LNCaP clone FGC (cell line): ENCODE measurements around the gene CENPN.

Source experiments
- DNase-seq: peaks from one replicate; pipeline ENCODE4 v3.0.0-alpha.2; 2011; ENCODE audit warnings: low read depth
- H3K4me3 ChIP-seq: 2 replicates; pipeline ENCODE4 v1.5.1; 2011; ENCODE audit warnings: mild to moderate bottlenecking, low read depth, low read length, control low read depth
- TF ChIP-seq, protein P1 (sequence below): IDR thresholded peaks from 2 replicates; pipeline ENCODE4 v1.5.1; 2012; ENCODE audit warnings: mild to moderate bottlenecking; ENCODE audit not compliant: control insufficient read depth, insufficient read depth; ENCODE audit errors: extremely low read depth

CENPN gene

DNA sequence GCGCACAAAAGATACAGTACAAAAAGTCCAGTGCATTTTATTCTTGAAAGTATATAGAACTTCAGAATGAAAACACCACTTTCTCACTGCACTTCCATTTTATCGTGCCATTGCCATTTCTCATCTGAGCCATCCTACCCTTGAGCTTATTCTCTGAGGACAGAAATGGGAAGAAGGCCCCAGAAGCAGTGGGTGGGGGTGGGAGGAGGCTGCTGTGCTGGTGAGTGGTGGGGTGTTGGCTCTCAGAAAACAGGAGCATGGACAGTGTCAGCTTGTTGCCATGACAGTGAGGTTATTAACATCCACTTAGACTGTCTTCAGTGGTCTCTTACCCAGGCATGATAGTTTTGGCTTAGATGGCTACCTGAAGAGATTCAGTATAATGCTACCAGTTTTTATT, 33.1 kb downstream of the CENPN start:
- TF ChIP-seq, protein P1, sequence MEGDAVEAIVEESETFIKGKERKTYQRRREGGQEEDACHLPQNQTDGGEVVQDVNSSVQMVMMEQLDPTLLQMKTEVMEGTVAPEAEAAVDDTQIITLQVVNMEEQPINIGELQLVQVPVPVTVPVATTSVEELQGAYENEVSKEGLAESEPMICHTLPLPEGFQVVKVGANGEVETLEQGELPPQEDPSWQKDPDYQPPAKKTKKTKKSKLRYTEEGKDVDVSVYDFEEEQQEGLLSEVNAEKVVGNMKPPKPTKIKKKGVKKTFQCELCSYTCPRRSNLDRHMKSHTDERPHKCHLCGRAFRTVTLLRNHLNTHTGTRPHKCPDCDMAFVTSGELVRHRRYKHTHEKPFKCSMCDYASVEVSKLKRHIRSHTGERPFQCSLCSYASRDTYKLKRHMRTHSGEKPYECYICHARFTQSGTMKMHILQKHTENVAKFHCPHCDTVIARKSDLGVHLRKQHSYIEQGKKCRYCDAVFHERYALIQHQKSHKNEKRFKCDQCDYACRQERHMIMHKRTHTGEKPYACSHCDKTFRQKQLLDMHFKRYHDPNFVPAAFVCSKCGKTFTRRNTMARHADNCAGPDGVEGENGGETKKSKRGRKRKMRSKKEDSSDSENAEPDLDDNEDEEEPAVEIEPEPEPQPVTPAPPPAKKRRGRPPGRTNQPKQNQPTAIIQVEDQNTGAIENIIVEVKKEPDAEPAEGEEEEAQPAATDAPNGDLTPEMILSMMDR: no peak
- H3K4me3 ChIP-seq: no peak overlapping the region
- no peak for DNase-seq

DNA sequence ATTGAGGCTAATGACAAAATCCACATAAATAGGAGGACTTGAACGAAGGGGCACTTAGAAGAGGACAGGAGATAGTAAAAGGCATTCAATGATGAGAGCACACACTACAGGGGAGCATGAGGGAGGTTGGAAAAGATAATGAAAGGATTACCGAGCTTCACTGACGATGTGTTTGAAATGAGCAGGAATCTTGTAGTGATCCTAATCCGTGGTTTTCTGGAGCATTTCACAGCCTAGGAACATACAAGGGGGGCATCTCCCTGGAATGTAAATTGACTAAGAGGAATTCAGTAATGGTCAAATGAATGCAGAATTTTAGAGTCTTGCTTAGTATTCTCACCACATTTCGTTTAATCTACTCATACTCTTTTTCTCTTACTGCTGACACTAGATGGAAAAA, 33.8 kb downstream of the CENPN start:
- no peak overlapping the region for H3K4me3 ChIP-seq
- TF ChIP-seq, protein P1: no peak
- no peak for DNase-seq

DNA sequence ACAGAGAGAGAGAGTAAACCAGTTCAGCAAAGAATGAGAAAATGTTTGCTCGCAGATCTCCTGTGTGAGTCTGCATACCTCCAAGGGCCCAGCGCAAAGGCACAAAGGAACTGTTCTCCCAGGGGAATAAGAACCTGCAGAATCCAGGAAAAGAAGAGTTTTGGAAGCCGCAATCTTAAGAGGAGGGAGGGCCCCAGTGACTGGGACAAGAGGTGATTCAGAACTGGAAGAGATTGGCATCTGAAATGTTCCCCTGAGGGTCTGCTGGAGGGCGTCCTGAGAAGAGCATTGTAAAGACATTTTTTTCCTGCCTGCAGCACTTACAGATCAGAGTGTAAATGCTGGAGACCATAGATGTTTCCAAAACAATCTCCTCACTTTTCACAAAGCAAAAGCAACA, 34.7 kb downstream of the CENPN start:
- H3K4me3 ChIP-seq: no peak overlapping the region
- no peak for DNase-seq
- TF ChIP-seq, protein P1: no peak

DNA sequence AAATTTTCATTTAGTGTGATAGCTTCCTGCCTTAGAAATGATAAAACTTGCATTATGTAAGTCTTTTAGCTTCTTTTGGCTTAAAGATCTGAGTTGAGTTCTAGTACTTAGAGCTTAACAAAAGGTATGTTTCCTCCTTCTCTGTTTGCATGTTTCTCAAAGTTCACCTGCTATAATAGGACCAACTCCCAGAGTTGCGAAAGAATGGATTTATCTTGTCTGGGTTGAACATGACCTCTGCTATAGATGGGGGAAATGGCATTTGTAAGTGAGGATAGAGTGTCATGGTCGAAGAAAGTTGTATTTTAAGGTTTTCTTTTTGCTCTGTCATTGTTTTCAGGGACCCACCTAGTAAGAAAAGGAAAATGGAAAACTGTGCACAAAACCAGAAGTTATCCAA, 35.8 kb downstream of the CENPN start:
- TF ChIP-seq, protein P1: no peak
- H3K4me3 ChIP-seq: no peak overlapping the region
- no peak for DNase-seq

DNA sequence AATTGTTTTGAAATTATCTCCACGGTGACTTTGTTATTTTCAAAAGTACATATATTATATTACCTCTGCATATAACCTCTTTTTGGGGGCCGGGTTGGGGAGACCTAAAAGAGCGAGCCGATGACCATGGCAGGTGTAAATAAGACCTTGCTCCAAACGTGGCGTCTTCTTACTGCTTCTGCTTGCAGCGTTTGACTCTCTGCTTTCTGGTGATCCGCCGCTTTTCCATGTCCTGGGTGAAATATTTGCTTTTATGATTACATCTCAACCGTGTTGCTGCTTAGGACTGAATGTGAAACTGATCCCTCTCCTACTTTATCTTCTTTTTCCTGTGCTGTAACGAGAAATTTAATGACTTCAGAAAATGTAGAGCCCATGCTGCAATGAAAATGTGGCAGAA, 46.7 kb downstream of the CENPN start:
- H3K4me3 ChIP-seq: no peak overlapping the region
- no peak for DNase-seq
- TF ChIP-seq, protein P1: no peak

DNA sequence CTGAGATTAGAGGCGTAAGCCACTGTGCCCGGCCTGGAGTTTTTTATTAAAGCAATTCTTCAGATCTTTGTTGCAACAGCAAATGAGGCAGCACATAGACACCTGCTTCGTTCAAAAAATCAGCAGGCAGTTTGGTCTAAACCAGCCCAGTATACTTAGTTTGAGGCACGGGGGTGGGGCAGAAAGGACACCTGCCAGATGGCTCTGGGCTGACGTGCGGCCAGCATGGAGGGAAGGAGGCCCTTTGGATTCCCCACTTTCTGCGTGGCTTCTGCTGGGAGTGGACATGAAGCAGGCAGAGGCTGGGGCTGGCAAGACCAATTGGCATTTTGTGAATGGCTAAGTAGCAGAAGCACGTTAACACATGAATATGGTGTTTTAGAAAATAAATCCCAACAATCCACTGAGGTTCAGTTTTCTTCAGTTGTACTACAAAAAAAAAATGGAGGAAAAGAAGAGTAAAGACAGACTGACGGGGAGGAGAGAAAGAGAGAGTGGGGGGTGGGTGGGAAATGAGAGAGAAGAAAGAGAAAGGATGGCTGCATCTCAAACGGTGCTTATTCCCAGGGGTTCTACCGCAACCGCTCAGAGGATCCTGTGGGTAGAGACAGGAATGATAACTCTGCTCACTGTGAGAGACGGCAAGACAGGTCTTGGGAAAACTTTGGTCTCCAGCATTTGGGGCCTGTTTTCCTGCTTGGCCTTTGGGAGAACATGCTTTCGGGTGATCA, 53.7 kb downstream of the CENPN start:
- DNase-seq: no peak
- no peak overlapping the region for H3K4me3 ChIP-seq
- TF ChIP-seq, protein P1: no peak

DNA sequence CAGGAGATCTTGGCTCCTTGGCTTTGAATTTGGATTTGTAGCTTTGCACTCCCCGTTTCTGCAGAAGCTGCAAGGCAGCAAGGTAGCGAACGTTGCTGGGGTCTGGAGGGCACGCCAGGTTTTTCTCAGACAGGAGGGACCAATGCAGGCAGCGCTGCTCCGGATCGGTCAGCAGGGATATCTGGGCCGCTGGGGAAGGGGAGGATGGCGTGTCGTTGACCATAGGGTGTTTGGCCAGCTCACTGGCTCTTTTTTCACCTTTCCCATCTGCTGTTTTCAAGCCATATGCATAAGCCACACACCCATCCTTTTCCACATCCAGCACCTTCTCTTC, 54.3 kb downstream of the CENPN start:
- TF ChIP-seq, protein P1: no peak
- no peak for DNase-seq
- no peak overlapping the region for H3K4me3 ChIP-seq
